ENCODE measurements around the gene NCAM1.

GRCh38 chr11:113193946-113194345, 232.7 kb downstream of the NCAM1 start:
- TF ChIP-seq ZNF274 (IDR thresholded peaks at IDR 0.05; ENCODE audit: low read depth, low read length) = no peak
- TF ChIP-seq SRF (IDR thresholded peaks at IDR 0.05; ENCODE audit: low read depth) = no peak
- TF ChIP-seq EZH2phosphoT487 (IDR thresholded peaks at IDR 0.05; ENCODE audit: borderline replicate concordance) = no peak
- no peak for TF ChIP-seq POLR2AphosphoS5 (IDR thresholded peaks at IDR 0.05; ENCODE audit: low read depth, low read length)
- TF ChIP-seq CTCF (IDR thresholded peaks at IDR 0.05 in 2 of 3, conservative IDR thresholded peaks at IDR 0.05 in 1 of 3; ENCODE audit: borderline replicate concordance in 1 of 3, insufficient read depth in 1 of 3, low read depth in 2 of 3, low read length in 2 of 3) = no peak
- no peak for TF ChIP-seq POLR2A (IDR thresholded peaks at IDR 0.05; ENCODE audit: borderline replicate concordance, extremely low read depth, insufficient read depth, insufficient read length)
- TF ChIP-seq EZH2 (IDR thresholded peaks at IDR 0.05) = no peak
- TF ChIP-seq, protein P1, sequence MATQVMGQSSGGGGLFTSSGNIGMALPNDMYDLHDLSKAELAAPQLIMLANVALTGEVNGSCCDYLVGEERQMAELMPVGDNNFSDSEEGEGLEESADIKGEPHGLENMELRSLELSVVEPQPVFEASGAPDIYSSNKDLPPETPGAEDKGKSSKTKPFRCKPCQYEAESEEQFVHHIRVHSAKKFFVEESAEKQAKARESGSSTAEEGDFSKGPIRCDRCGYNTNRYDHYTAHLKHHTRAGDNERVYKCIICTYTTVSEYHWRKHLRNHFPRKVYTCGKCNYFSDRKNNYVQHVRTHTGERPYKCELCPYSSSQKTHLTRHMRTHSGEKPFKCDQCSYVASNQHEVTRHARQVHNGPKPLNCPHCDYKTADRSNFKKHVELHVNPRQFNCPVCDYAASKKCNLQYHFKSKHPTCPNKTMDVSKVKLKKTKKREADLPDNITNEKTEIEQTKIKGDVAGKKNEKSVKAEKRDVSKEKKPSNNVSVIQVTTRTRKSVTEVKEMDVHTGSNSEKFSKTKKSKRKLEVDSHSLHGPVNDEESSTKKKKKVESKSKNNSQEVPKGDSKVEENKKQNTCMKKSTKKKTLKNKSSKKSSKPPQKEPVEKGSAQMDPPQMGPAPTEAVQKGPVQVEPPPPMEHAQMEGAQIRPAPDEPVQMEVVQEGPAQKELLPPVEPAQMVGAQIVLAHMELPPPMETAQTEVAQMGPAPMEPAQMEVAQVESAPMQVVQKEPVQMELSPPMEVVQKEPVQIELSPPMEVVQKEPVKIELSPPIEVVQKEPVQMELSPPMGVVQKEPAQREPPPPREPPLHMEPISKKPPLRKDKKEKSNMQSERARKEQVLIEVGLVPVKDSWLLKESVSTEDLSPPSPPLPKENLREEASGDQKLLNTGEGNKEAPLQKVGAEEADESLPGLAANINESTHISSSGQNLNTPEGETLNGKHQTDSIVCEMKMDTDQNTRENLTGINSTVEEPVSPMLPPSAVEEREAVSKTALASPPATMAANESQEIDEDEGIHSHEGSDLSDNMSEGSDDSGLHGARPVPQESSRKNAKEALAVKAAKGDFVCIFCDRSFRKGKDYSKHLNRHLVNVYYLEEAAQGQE (IDR thresholded peaks at IDR 0.05; ENCODE audit: low read depth) = no peak
- TF ChIP-seq SIN3A (IDR thresholded peaks at IDR 0.05; ENCODE audit: low read depth) = no peak
- TF ChIP-seq, protein P2, sequence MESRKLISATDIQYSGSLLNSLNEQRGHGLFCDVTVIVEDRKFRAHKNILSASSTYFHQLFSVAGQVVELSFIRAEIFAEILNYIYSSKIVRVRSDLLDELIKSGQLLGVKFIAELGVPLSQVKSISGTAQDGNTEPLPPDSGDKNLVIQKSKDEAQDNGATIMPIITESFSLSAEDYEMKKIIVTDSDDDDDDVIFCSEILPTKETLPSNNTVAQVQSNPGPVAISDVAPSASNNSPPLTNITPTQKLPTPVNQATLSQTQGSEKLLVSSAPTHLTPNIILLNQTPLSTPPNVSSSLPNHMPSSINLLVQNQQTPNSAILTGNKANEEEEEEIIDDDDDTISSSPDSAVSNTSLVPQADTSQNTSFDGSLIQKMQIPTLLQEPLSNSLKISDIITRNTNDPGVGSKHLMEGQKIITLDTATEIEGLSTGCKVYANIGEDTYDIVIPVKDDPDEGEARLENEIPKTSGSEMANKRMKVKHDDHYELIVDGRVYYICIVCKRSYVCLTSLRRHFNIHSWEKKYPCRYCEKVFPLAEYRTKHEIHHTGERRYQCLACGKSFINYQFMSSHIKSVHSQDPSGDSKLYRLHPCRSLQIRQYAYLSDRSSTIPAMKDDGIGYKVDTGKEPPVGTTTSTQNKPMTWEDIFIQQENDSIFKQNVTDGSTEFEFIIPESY (IDR thresholded peaks at IDR 0.05; ENCODE audit: extremely low read depth, insufficient replicate concordance, low read length) = no peak
